Thoracic aorta (tissue), 2 donors: ENCODE measurements around the gene SMTNL1. TPM values are rescaled to one million over a fixed set of nuclear protein-coding genes. Genes with fewer than 3 reads are reported as not detected.

Experiments
- ATAC-seq: fragments of 150-250 bp; one replicate; pipeline ENCODE4 v1.8.0; 2017; ENCODE audit warnings: low read depth; ENCODE audit not compliant: insufficient number of reproducible peaks, low FRiP score
- DNase-seq: peaks from one replicate; pipeline ENCODE4 v3.0.0-alpha.2; 2020; ENCODE audit warnings: low spot score
- H3K27ac ChIP-seq, 2 donors: fragments of 200-600 bp; sonication (generic); 1 replicate in 1 of 2; 2 replicates in 1 of 2; pipeline ENCODE4 v1.5.1; 2016; ENCODE audit warnings: mild to moderate bottlenecking in 2 of 2, moderate library complexity in 2 of 2
- H3K27me3 ChIP-seq: fragments of 200-600 bp; sonication (generic); replicated peaks from 2 replicates; pipeline ENCODE4 v1.6.0; 2016; ENCODE audit warnings: mild to moderate bottlenecking; ENCODE audit not compliant: insufficient read depth
- H3K36me3 ChIP-seq: fragments of 200-600 bp; sonication (generic); one replicate; pipeline ENCODE4 v1.5.1; 2016
- H3K4me1 ChIP-seq, 2 donors: fragments of 200-600 bp; sonication (generic); 1 replicate in 1 of 2; 2 replicates in 1 of 2; pipeline versions ENCODE4 v1.5.1 to v1.6.0; 2016; ENCODE audit warnings: low read depth in 2 of 2, mild to moderate bottlenecking in 1 of 2; ENCODE audit not compliant: control insufficient read depth in 1 of 2
- H3K4me3 ChIP-seq: fragments of 200-600 bp; sonication (generic); 2 replicates; pipeline ENCODE4 v1.5.1; 2016; ENCODE audit warnings: mild to moderate bottlenecking
- H3K9me3 ChIP-seq: fragments of 200-600 bp; sonication (generic); 2 replicates; pipeline ENCODE4 v1.5.1; 2016
- total RNA-seq, 2 donors: library from RNA; depleted of rRNA; stranded (reverse); fragments of >200 nt; gene quantifications; one replicate each; pipeline versions ENCODE4 v1.1.0 to v1.2.3, GENCODE V29; 2016
- TF ChIP-seq, protein P1 (sequence below): fragments of 200-600 bp; sonication (generic); IDR thresholded peaks from one replicate; pipeline ENCODE4 v1.5.1; 2019; ENCODE audit warnings: antibody characterized with exemption

Gene SMTNL1
- not detected for total RNA-seq

GRCh38 chr11:57536947-57537619, at the start of gene SMTNL1:
SMTNL1 (plus strand) TSS chr11:57537595; CDS start chr11:57542643, 5,048 bp downstream.
- Histone ChIP-seq H3K27ac (no peak within 1 kb of the TSS), H3K9me3 (no peaks in the 10 kb centered on the region), H3K4me3 (no peak within 1 kb of the TSS), H3K27me3 (no peaks in the 10 kb centered on the region), H3K4me1 (no peaks in the 10 kb centered on the region), H3K36me3 (no peaks in the 10 kb centered on the region)
- DNase-seq: no peak
- TF ChIP-seq, protein P1, sequence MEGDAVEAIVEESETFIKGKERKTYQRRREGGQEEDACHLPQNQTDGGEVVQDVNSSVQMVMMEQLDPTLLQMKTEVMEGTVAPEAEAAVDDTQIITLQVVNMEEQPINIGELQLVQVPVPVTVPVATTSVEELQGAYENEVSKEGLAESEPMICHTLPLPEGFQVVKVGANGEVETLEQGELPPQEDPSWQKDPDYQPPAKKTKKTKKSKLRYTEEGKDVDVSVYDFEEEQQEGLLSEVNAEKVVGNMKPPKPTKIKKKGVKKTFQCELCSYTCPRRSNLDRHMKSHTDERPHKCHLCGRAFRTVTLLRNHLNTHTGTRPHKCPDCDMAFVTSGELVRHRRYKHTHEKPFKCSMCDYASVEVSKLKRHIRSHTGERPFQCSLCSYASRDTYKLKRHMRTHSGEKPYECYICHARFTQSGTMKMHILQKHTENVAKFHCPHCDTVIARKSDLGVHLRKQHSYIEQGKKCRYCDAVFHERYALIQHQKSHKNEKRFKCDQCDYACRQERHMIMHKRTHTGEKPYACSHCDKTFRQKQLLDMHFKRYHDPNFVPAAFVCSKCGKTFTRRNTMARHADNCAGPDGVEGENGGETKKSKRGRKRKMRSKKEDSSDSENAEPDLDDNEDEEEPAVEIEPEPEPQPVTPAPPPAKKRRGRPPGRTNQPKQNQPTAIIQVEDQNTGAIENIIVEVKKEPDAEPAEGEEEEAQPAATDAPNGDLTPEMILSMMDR: no peak
- ATAC-seq: no peak

DNA sequence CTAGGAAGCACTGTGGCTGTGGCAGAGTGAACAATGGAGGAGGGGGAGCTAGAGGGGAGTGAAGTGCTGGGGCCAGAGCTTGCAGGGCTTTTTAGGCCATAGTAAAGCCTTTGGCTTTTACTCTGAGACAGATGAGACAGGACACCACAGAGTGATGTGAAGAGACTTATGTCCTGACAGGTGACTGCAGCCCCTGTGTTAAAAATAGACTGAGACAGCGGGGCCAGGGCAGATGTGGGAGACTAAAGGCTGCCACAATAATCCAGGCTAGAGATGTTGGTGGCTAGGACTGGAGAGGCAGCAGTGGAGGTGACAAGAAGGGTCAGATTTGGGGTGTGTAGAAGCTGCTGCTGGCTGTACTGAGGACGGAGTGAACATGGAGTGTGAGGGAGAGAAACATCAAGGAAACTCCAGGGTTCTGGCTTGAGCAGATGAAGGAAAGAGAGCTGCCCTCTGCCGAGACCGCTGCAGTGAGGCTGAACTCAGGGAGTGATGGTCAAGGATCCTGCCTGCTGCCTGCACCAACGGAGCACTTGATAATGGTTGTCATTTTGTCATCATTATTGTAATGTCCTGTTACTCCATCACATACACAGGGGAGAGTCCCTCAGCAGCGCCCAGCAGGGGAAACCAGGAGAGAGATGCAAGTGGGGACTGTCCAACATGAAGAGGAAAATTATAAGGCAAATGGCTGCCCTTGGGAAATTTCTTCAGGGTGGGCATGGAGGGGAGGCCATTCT, 49.3 kb upstream of the SMTNL1 start:
- H3K27ac ChIP-seq: no peak overlapping the region
- DNase-seq (no peak), ATAC-seq (no peak)
- no peaks in the 10 kb centered on the region for H3K9me3 ChIP-seq
- no peaks in the 10 kb centered on the region for H3K27me3 ChIP-seq
- no peak overlapping the region for H3K4me3 ChIP-seq
- TF ChIP-seq, protein P1: no peak
- H3K36me3 ChIP-seq: peaks cover 23% of the 10 kb centered on the region
- H3K4me1 ChIP-seq: peaks cover 3% of the 10 kb centered on the region in 2 donors

DNA sequence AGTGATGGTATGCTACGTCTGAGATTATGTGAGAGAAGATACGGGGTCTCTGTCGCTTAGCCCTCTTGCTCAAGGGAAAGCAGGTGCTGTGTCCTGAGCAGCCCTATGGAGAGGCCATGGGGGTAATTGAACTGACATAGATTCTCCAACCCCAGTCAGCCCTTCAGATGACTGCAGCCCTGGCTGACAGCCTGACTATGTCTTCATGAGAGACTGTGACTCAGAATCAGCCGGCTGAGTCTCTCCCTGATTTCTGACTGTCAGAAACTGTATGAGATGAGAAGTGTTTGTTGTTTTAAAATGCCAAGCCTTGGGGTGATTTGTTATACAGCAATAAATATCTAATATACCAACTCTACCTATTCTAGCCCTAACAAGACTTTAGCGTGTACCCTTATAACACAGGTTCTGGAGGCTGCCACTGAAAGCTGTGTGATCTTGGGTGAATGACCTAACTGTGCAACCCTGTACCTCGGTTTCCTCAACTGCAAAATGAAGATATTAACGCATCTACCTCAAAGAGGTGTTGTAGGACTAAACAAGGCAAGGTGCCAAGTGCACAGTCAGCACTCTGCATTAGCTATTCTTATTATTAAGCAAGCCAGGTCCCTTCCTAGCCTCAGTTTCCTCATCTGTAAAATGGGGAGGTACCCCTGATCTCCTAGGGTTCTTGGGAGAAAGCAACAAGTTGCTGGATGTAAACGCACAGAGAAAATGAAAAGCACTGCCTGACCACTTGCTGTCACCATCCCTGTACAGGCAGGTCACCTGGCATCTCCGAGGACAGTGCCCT, 46.7 kb upstream of the SMTNL1 start:
- Histone ChIP-seq H3K4me1 (no peaks in the 10 kb centered on the region), H3K36me3 (peaks cover 12% of the 10 kb centered on the region), H3K27ac (no peak overlapping the region), H3K4me3 (no peak overlapping the region), H3K9me3 (no peaks in the 10 kb centered on the region), H3K27me3 (no peaks in the 10 kb centered on the region)
- ATAC-seq: no peak
- no peak for DNase-seq
- TF ChIP-seq, protein P1: no peak

DNA sequence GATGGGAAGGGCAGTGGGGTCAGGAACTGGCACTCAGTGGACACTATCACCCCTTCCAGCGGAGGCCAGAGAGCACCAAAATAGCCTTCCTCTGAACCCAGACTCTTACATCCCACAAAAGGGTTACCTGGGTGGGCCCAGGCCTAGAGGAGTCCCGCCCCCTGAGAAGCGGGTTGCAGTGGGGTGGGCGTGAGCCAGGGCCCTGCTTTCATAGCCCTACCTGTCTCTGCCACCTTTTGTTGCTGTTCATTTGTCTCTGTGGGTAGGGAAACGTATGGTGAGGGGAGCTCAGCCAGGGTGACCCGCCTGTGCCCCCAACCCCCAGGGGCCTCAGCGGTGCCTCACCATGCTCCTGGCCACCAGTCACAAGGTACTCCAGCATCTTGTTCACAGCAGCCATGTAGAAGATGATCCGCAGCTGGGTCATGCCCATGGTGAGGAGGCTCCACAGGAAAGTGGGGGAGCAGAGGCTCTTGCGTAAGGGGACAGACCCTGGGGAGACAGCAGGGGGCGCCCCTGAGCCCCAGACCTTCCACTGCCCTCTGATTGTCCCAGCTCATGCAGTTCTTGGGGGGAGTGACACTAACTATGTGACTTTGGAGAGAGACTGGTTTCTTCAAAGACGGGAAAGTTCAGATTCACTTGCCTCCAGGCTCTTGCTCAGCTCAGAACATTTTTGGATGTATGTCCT, 45.9 kb upstream of the SMTNL1 start:
- H3K4me3 ChIP-seq: no peak overlapping the region
- no peak for ATAC-seq
- H3K9me3 ChIP-seq: no peaks in the 10 kb centered on the region
- H3K27ac ChIP-seq: no peak overlapping the region
- H3K27me3 ChIP-seq: no peaks in the 10 kb centered on the region
- no peak for DNase-seq
- H3K4me1 ChIP-seq: no peaks in the 10 kb centered on the region
- TF ChIP-seq, protein P1: peak; percentile 48
- peaks cover 9% of the 10 kb centered on the region for H3K36me3 ChIP-seq
